Pulmonary artery endothelial cell (primary cell): ENCODE measurements around the gene SLC47A2. TPM values are rescaled to one million over a fixed set of nuclear protein-coding genes. Genes with fewer than 3 reads are reported as not detected.

ENCODE experiments used
- DNase-seq: peaks from one replicate; pipeline ENCODE4 v3.0.0-alpha.2; 2011; ENCODE audit warnings: low read depth, low spot score
- total RNA-seq: library from RNA; depleted of rRNA; stranded (reverse); fragments of >200 nt; gene quantifications from 2 replicates; pipeline ENCODE4 v1.2.3, GENCODE V29; 2014

Gene SLC47A2
- total RNA-seq, 1 donor from 2014 or later, result not detected

DNA sequence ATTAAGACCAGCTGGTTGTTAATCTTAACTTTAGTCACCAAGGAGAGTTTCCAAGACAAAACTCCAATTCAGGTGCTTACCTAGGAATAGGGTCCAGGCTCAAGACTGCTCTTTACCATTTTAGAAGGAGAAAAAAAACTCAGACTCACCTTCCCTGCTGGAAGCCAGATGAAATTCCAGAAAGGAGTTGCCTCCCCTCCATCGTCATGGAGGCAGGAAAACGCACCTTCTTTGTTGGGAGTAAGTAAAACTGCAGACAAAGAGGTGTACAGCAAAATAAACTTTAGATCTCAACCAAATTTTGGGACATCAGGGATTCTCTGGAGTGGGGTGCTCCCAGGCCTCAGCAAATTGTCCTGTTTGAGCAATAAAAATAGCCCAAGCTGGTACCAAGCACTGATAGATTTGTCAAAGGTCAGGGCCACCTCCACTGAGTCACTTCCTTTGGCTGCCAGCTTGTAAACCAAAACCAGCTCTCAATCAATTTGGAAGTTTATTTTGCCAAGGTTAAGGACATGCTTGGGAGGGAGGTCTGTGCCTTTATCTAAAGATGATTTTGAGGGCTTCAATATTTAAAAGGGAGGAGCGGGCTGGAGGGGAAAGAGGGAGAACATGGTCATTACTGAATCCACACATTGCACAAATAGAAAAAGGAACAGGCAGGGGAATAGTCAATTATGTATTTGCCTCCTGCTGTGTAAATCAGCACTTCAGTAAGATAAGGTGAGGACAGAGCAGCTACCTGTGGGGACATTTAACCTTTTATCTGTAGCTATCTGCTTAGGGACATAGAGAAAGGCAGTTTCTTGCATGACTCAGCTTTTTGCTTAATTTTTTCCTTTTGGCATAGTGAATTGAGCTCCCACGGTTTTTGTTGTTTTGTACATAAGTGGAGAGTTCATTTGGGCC is 69.3 kb downstream of the SLC47A2 start:
- no peak for DNase-seq

DNA sequence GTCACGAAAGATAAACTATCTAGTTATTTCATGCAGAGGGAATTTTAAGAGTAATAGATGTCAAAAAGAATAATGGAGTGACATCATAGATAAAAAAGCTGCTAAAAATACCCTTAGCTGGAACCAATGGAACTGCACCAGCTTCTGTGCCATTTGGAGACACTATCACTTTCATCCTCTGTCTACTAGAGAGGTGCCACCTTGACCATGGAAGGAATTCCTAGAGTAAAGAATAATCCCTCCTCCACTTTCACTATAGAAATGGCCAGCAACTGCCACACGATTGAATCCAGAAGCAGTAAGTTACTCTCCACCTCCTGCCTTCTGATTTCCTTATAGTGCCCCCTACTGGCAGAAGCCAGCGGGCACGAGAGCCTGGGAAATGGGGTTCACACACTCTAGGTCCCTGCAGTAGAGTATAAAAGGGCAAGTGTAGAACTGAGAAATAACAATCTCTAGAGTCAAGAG is 70.6 kb downstream of the SLC47A2 start:
- DNase-seq, result no peak

DNA sequence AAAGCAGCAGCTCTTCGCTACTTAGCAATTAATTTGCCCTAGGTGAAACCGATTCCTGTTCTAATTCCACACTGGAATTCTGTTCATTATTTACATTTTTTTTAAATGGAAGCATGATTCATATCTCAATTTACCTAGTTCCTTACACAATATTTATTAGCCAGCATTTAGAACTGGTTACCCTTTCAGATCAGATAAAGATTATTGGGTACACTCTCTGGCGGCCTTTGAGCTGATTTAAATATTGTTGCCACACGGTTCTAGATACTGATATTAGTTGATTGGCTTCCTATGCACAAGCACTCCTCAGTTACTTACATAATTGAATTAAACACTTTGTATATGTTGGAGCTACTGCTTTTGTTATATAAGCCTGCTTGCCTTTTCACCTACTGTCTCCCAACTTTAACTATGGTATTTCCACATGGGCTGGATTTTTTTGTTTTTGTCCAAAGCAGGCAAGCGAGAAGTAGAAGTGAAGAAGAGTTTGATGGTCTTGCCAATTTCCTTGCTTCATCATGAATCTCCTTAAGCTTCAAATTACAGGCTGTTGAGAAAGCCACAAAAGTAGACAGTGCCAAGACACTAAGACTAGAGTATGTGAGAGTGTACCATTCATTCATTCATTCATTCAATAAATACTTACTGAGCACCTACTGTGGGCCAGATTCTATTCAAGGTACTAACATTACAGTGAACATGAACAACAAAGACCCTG is 71.7 kb downstream of the SLC47A2 start:
- no peak for DNase-seq

DNA sequence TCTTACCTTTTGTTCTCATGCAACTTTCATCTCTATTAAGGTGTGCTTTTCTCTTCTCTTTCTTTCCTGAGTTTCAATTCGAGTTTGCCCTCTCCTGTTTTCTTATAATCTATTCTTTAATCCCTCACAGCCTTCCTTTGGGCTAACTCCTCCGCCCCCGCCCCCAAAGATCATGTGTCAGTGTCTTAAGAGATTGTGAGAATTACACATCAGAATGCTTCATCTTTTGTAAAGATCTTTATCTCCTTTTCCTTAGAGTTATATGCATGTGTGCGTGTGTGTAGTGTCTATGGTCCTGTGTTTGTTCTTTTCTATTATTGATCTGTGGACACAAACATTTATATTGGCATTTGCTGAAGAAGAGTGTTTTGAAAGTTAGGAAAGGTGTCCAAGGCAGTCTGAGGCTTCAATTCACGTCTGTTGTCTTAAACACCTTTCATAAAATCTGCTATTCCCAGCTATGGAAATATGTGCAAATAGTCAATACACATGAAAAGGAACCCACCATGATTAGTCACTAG is 74.0 kb downstream of the SLC47A2 start:
- DNase-seq, result no peak

DNA sequence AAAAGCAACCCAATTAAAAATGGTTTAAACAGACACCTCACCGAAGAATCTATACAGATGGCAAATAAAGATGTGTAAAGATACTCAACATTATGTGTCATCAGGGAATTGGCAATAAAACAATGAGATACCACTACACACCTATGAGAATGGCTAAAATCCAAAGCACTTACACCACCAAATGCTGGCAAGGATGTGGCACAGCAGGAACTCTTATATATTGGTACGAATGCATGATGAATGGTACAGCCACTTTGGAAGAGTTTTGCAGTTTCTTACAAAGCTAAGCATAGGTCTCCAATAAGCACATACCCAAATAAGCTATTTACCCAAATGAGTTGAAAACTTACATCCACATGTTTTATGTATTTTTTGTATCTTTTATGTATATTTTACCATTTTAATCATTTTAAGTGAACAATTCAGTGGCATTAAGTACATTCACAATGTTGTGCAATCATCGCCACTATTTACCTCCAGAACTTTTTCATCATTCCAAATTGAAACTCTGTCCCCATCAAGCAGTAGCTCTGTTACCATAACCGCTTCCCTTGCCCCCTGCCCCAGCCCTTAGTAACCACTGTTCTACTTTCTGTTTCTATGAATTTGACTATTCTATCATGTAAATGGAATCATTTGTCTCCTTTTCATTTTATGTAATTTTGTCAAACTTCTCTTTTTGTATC is 74.6 kb downstream of the SLC47A2 start:
- DNase-seq, result no peak

DNA sequence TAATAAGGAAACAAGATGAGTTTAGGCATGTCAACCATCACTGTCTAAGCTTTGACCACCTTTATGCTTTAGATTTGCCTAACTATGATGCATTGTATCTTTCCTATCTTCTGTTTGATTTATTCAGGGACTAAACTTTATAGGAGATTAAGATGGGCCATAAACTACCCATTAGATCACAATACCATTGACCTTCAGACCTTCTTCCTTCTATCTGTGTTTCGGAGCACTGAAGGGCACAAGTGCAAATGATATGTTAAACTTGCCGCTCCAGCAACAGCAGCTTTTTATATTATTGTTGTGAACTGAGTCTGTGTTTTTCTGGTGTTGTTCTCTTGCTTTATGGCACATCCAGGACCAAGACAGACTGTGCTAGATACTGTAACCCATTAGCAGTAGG is 84.5 kb downstream of the SLC47A2 start:
- no peak for DNase-seq

DNA sequence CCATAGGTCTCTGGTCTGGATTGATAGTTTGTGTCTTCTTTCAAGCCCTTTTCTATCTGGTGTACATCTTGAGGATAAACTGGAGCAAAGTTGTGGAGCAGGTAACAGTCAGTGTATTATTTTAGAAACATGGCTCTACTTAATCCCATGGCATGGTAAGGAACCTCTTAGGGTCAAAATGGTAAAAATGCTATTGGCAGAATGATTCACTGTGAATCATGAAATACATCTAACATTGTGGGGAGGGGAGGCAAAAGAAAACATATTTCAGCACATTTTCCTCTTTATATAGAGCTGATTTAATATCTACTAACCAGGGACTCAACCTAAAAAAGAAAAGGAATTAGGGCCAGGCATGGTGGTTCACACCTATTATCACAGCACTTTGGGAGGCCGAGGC is 85.7 kb downstream of the SLC47A2 start:
- no peak for DNase-seq

DNA sequence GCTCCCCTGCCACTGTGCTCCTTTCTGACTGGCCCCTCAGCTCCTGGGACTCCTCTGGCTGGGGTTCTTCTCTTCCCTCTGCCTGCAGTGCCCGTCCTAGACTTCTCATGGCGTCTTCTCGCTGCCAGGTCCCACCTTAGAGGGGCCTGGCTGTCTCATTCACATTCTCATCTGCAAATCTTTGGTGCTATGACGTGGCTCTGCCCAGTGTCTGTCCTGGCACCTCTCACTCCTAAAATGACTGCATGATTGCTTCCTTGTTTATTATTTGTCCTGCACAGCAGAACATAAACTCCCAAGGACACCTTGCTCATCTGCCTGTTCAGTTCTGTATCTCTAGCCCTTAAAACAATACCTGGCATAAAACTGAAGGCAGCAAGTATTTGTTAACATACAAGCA is 86.3 kb downstream of the SLC47A2 start:
- DNase-seq, result no peak

DNA sequence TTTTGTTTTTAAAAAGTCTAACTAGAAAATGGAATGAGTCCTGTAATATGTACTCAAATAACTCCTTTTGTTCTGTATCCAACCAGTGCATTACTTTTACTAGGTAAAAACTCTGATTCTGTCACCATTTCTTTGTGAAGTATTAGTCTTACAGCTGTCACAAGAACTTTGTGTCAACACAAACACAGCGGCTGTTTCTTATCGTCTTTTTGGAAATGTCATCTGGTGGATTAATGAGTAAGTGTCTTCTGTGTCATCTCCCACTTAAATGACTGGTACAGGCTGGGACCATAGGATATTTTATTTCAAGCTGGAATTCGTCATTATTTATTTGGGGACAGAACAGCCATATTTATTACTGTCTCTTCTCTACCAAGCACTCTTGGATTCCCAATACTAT is 86.9 kb downstream of the SLC47A2 start:
- DNase-seq, result no peak

Other genes with a start within 250 kb of the SLC47A2 start
- gene SLC47A1, start 182.7 kb downstream of the SLC47A2 start, total RNA-seq, result 9.8 and 11.6 TPM in 2 replicates
- gene ALDH3A2, start 67.8 kb downstream of the SLC47A2 start, total RNA-seq, result 62.9 and 83.8 TPM in 2 replicates
- 1.5 and 1.8 TPM in 2 replicates for gene ALDH3A1, start 31.7 kb upstream of the SLC47A2 start, total RNA-seq
- gene ULK2, start 151.4 kb upstream of the SLC47A2 start, total RNA-seq, result 12.8 and 23.1 TPM in 2 replicates